ENCODE data around the gene GH1. TPM values are rescaled to one million over a fixed set of nuclear protein-coding genes. Genes with fewer than 3 reads are reported as not detected.
A peak's percentile ranks its signal among the peaks of the same experiment; 100 is the strongest.
"Not testable (repeated sequence)": the region's sequence is repeated elsewhere in the genome, so short reads cannot be mapped to it uniquely, and the experiment has no call there.

GH1 gene
- total RNA-seq, 1 donor from 2014 or later, result not detected

DNA sequence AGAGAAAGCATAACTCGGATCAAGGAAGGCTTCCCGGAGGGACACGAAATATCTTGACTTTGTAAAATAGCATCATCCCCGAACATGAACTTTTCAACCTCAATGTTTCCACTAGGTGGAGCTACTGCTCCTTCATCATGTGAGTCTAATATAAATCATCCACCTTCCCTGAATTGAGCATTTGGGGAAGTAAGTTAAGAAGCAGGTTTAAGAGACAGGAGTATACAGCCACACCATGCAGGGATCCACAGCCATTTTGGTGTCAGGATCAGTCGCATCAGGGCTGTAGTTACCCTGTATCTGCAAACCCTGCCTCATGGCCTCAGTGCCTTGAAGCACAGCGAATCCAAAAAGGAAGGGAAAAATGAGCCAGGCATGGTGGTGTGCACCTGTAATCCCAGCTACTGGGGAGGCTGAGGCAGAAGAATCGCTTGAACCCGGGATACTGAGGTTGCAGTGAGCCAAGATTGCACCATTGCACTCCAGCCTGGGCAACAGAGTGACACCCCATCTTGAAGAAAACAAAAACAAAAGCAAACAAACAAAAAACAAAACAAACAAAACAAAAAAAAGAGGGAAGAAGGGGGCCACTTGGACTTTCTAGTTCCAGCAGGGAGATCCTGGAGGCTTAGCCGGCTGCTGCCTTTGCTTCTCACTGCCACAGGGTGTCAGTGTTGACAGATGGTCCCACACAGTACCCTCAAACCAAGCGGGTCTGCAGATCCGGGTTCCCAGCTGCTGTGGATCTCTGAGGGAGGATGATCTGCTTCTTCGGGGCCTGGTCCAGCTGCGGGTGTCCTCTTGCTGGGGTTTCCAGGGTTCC lies 29.4 kb downstream of the GH1 start:
- not testable (repeated sequence) for DNase-seq (ENCODE audit: low read depth); H3K4me3 ChIP-seq (ENCODE audit: low read depth, low read length); H3K36me3 ChIP-seq (ENCODE audit: control insufficient read depth, insufficient read depth, low read length); H3K27me3 ChIP-seq (ENCODE audit: control insufficient read depth, insufficient read depth, low read length)
- TF ChIP-seq, protein P1, sequence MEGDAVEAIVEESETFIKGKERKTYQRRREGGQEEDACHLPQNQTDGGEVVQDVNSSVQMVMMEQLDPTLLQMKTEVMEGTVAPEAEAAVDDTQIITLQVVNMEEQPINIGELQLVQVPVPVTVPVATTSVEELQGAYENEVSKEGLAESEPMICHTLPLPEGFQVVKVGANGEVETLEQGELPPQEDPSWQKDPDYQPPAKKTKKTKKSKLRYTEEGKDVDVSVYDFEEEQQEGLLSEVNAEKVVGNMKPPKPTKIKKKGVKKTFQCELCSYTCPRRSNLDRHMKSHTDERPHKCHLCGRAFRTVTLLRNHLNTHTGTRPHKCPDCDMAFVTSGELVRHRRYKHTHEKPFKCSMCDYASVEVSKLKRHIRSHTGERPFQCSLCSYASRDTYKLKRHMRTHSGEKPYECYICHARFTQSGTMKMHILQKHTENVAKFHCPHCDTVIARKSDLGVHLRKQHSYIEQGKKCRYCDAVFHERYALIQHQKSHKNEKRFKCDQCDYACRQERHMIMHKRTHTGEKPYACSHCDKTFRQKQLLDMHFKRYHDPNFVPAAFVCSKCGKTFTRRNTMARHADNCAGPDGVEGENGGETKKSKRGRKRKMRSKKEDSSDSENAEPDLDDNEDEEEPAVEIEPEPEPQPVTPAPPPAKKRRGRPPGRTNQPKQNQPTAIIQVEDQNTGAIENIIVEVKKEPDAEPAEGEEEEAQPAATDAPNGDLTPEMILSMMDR (IDR thresholded peaks at IDR 0.05; ENCODE audit: insufficient read depth, low read length, poor library complexity, severe bottlenecking), result peak; percentile 28

DNA sequence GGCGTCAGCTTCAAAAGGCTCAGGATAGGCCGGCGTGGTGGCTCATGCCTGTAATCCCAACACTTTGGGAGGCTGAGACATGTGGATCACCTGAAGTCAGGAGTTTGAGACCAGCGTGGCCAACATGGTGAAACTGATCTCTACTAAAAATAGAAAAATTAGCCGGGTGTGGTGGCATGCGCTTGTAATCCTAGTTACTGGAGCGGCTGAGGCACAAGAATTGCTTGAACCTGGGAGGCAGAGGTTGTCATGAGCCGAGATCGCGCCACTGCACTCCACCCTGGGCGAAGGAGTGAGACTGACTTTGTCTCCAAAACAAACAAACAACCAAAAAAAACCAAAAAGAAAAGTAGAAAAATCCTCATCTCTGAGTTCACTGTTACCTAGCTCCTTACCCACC lies 33.5 kb downstream of the GH1 start:
- H3K36me3 ChIP-seq (ENCODE audit: control insufficient read depth, insufficient read depth, low read length); H3K4me3 ChIP-seq (ENCODE audit: low read depth, low read length); H3K27me3 ChIP-seq (ENCODE audit: control insufficient read depth, insufficient read depth, low read length); DNase-seq (ENCODE audit: low read depth): not testable (repeated sequence)

DNA sequence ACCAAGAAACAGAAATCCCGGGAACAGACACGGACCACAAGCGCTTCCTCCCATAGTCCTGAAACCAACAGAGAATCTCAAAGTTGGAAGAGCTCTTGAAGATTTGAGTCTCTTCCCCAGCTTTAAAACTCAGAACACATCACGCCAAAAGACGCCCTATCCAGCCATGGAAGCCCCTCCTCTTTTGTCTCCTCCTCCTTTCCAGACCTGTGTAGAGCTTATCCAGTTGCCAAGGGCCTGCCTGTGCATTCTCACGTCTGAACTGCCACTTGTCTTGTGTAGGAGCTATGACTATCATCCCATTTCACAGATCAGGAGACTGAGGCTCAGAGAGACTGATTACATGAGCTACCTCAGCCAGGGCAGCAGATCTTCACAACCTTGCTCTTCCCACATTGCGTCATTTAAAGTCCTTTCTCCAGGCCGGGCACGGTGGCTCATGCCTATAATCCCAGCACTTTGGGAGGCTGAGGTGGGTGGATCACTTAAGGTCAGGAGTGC lies 36.0 kb downstream of the GH1 start:
- not testable (repeated sequence) for H3K4me3 ChIP-seq (ENCODE audit: low read depth, low read length); DNase-seq (ENCODE audit: low read depth); H3K27me3 ChIP-seq (ENCODE audit: control insufficient read depth, insufficient read depth, low read length); H3K36me3 ChIP-seq (ENCODE audit: control insufficient read depth, insufficient read depth, low read length)

DNA sequence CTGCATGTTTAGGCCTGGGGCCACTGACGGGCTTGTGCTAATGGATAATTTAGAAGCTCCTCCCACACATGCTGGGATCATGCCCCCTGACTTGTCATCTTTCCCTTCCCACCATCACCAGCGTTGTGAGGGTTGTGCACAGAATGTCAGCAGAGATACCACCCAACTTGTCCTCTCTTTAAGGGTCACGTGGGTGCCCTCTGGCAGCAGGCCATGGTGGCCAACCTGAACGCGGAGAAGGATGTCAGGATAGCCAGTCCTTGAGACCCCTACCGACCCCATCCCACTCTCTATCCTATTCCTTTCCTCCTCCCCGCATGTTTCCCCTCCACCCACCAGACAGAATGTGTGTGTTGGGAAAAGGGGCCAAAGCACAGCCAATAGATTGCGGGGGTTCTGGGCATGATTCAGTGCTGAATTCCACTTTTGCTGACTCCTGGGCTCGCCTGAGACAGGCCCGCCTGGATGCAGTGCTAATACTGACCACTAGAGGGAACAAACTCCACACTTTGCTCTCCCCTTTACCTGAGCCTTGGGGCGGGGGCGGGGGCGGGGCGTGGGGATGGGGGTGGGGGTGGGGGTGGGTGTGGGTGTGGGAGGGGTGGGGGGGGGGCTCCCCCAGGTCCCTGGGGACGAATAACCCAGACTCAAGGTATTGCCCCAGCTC lies 36.6 kb downstream of the GH1 start, which contains the start of gene GH2:
Gene GH2, minus strand, starts transcription at position 10 of the 667 bp plus-strand sequence. CDS start 143 bp downstream, outside the sequence.
- no peak within 1 kb of the TSS for H3K4me3 ChIP-seq (ENCODE audit: low read depth, low read length)
- TF ChIP-seq, protein P1 (IDR thresholded peaks at IDR 0.05; ENCODE audit: insufficient read depth, low read length, poor library complexity, severe bottlenecking), result peak; percentile 71
- H3K27me3 ChIP-seq (ENCODE audit: control insufficient read depth, insufficient read depth, low read length), result peaks cover 2% of the 10 kb centered on the region
- DNase-seq (ENCODE audit: low read depth), result no peak
- H3K36me3 ChIP-seq (ENCODE audit: control insufficient read depth, insufficient read depth, low read length), result no peaks in the 10 kb centered on the region

DNA sequence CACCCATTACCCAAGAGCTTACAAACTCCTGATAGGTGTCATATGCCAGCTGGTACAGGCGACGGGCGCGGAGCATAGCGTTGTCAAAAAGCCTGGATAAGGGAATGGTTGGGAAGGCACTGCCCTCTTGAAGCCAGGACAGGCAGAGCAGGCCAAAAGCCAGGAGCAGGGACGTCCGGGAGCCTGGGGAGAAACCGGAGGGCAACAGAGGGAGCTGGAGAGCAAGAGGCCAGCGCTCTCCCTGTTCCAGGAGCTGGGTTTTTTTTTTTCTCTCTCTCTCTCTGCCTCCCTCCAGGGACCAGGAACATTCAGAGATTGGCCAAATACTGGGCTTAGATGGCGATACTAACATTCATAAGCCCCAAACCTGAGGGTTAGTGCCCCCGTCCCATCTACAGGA lies 37.3 kb downstream of the GH1 start:
- not testable (repeated sequence) for H3K27me3 ChIP-seq (ENCODE audit: control insufficient read depth, insufficient read depth, low read length); H3K36me3 ChIP-seq (ENCODE audit: control insufficient read depth, insufficient read depth, low read length); H3K4me3 ChIP-seq (ENCODE audit: low read depth, low read length); DNase-seq (ENCODE audit: low read depth)

DNA sequence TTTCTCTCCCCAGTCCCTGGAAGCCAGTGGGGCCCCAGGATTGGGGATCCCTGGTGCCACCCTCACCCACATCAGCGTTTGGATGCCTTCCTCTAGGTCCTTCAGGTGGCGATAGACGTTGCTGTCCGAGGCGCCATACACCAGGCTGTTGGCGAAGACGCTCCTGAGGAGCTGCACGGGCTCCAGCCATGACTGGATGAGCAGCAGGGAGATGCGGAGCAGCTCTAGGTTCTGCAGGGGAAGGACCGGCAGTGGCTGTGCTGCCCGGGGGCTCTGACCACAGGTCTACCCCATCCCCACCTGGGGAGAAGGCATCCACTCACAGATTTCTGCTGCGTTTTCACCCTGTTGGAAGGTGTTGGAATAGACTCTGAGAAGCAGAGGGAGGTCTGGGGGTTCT lies 37.9 kb downstream of the GH1 start:
- DNase-seq (ENCODE audit: low read depth), result no peak
- Histone ChIP-seq H3K27me3 (ENCODE audit: control insufficient read depth, insufficient read depth, low read length) (peaks cover 2% of the 10 kb centered on the region), H3K36me3 (ENCODE audit: control insufficient read depth, insufficient read depth, low read length) (no peaks in the 10 kb centered on the region), H3K4me3 (ENCODE audit: low read depth, low read length) (no peak overlapping the region)
- TF ChIP-seq, protein P1 (IDR thresholded peaks at IDR 0.05; ENCODE audit: insufficient read depth, low read length, poor library complexity, severe bottlenecking), result no peak

DNA sequence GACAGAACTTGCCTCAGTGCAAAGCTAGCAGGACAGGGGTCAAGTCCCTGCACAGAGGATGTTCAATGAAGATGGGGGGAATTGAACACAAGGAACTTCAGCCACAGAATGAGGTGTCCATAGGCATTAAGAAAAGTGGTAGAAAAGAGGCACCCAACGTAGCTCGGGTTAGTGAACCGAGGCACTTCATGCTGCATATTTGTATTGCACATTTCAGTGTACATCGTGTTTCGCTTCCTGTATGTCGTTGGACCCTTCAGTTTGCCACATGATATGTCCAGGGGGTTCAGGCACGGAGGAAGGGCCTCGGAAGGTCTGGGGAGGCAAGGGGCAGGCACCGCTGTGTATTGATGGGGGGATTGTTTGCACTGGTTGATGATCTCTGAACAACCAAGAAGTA lies 40.2 kb downstream of the GH1 start:
- not testable (repeated sequence) for H3K36me3 ChIP-seq (ENCODE audit: control insufficient read depth, insufficient read depth, low read length); H3K27me3 ChIP-seq (ENCODE audit: control insufficient read depth, insufficient read depth, low read length); DNase-seq (ENCODE audit: low read depth); H3K4me3 ChIP-seq (ENCODE audit: low read depth, low read length)

DNA sequence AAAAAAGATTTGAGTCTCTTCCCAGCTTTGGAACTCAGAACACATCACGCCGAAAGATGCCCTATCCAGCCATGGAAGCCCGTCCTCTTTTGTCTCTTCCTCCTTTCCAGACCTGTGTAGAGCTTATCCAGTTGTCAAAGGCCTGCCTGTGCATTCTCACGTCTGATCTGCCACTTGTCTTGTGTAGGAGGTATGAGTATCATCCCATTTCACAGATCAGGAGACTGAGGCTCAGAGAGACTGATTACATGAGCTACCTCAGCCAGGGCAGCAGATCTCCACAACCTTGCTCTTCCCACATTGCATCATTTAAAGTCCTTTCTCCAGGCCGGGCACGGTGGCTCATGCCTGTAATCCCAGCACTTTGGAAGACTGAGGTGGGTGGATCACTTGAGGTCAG lies 43.9 kb downstream of the GH1 start:
- not testable (repeated sequence) for H3K4me3 ChIP-seq (ENCODE audit: low read depth, low read length); H3K27me3 ChIP-seq (ENCODE audit: control insufficient read depth, insufficient read depth, low read length); DNase-seq (ENCODE audit: low read depth); H3K36me3 ChIP-seq (ENCODE audit: control insufficient read depth, insufficient read depth, low read length)

DNA sequence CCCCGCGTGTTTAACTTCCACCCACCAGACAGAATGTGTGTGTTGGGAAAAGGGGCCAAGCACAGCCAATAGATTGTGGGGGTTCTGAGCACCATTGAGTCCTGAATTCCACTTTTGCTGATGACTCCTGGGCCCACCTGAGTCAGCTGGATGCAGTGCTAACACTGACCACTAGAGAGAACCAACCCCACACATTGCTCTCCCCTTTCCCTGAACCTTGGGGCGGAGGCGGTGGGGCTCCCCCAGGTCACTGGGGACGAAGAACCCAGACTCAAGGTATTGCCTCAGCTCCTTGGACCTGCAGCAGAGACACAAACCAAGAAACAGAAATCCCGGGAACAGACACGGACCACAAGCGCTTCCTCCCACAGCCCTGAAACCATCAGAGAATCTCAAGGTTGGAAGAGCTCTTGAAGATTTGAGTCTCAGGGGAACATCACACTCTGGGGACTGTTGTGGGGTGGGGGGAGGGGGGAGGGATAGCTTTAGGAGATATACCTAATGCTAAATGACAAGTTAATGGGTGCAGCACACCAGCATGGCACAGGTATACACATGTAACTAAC lies 44.5 kb downstream of the GH1 start:
- H3K4me3 ChIP-seq (ENCODE audit: low read depth, low read length); DNase-seq (ENCODE audit: low read depth); H3K27me3 ChIP-seq (ENCODE audit: control insufficient read depth, insufficient read depth, low read length); H3K36me3 ChIP-seq (ENCODE audit: control insufficient read depth, insufficient read depth, low read length): not testable (repeated sequence)

DNA sequence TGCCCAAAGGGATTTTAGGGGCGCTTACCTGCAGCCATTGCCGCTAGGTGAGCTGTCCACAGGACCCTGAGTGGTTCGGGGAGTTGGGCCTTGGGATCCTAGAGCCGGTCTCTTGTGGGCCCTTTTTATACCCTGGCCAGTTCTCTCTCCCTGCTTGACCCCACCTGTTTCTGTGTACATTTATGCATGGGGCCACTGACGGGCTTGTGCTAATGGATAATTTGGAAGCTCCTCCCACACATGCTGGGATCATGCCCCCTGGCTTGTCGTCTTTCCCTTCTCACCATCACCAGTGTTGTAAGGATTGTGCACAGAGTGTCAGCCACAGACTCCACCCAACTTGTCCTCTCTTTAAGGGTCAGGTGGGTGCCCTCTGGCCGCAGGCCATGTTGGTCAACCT lies 45.1 kb downstream of the GH1 start, which contains the start of gene CSH2:
Gene CSH2, minus strand, starts transcription at position 101 of the 400 bp plus-strand sequence. Its CDS starts 63 bp downstream, at position 38.
- not testable (repeated sequence) for H3K4me3 ChIP-seq (ENCODE audit: low read depth, low read length); H3K36me3 ChIP-seq (ENCODE audit: control insufficient read depth, insufficient read depth, low read length); DNase-seq (ENCODE audit: low read depth); H3K27me3 ChIP-seq (ENCODE audit: control insufficient read depth, insufficient read depth, low read length)
